Neuronal stem cell (in vitro differentiated cells): ENCODE results near the gene CAMK1D.

Source experiments
- DNase-seq: peaks from one replicate; pipeline ENCODE4 v3.0.0-alpha.2; 2013; ENCODE audit warnings: low spot score
- H2AFZ ChIP-seq: one replicate; pipeline ENCODE4 v1.6.1; 2013; ENCODE audit warnings: mild to moderate bottlenecking, low read length, inconsistent platforms
- H2AK5ac ChIP-seq: 2 replicates; pipeline ENCODE4 v1.6.1; 2013; ENCODE audit warnings: low read depth, mild to moderate bottlenecking, inconsistent platforms, low read length, moderate library complexity, mixed read lengths
- H2BK120ac ChIP-seq: 2 replicates; pipeline ENCODE4 v1.6.1; 2013; ENCODE audit warnings: low read depth, mild to moderate bottlenecking, inconsistent platforms, low read length, moderate library complexity, mixed read lengths
- H2BK12ac ChIP-seq: one replicate; pipeline ENCODE4 v1.6.1; 2013; ENCODE audit warnings: low read length, inconsistent platforms
- H2BK15ac ChIP-seq: 2 replicates; pipeline ENCODE4 v1.6.1; 2013; ENCODE audit warnings: mild to moderate bottlenecking, low read length, inconsistent platforms, mixed read lengths
- H2BK5ac ChIP-seq: one replicate; pipeline ENCODE4 v1.6.1; 2013; ENCODE audit warnings: inconsistent platforms, mild to moderate bottlenecking, low read length, moderate library complexity
- H3K14ac ChIP-seq: one replicate; pipeline ENCODE4 v1.6.1; 2013; ENCODE audit warnings: low read length, inconsistent platforms
- H3K18ac ChIP-seq: 2 replicates; pipeline ENCODE4 v1.6.1; 2013; ENCODE audit warnings: low read length, inconsistent platforms
- H3K23ac ChIP-seq: 2 replicates; pipeline ENCODE4 v1.6.1; 2013; ENCODE audit warnings: low read depth, mild to moderate bottlenecking, mixed read lengths, low read length, inconsistent platforms; ENCODE audit not compliant: poor library complexity
- H3K27ac ChIP-seq: replicated peaks from 3 replicates; pipeline ENCODE4 v1.5.1; 2013; ENCODE audit warnings: low read length, inconsistent platforms
- H3K27me3 ChIP-seq, 3 experiments: 2 replicates each; pipeline ENCODE4 v1.6.1; 2013; ENCODE audit warnings: low read length in 3 of 3, mild to moderate bottlenecking in 2 of 3, inconsistent platforms in 1 of 3, low read depth in 1 of 3, mixed read lengths in 1 of 3, moderate library complexity in 1 of 3; ENCODE audit not compliant: control insufficient read depth in 3 of 3, insufficient read depth in 3 of 3
- H3K36me3 ChIP-seq, 2 donors: replicated peaks in 1 of 2; 2 replicates each; pipeline ENCODE4 v1.6.1; 2013; ENCODE audit warnings: low read length in 2 of 2; ENCODE audit not compliant: control insufficient read depth in 2 of 2, insufficient read depth in 2 of 2
- H3K4ac ChIP-seq: 2 replicates; pipeline ENCODE4 v1.6.1; 2013; ENCODE audit warnings: inconsistent platforms, mild to moderate bottlenecking, low read length, moderate library complexity
- H3K4me1 ChIP-seq, 2 donors: 1 replicate in 1 of 2; 2 replicates in 1 of 2; pipeline ENCODE4 v1.6.1; 2013; ENCODE audit warnings: low read length in 2 of 2, low read depth in 1 of 2; ENCODE audit not compliant: control insufficient read depth in 2 of 2, insufficient read depth in 1 of 2
- H3K4me2 ChIP-seq: one replicate; pipeline ENCODE4 v1.6.1; 2013; ENCODE audit warnings: mild to moderate bottlenecking, low read length, inconsistent platforms; ENCODE audit not compliant: insufficient read depth, poor library complexity, severe bottlenecking
- H3K4me3 ChIP-seq, 2 donors: 2 replicates each; pipeline ENCODE4 v1.5.1; 2013; ENCODE audit warnings: low read length in 2 of 2, mild to moderate bottlenecking in 2 of 2, inconsistent platforms in 1 of 2, moderate library complexity in 1 of 2
- H3K79me1 ChIP-seq: one replicate; pipeline ENCODE4 v1.6.1; 2013; ENCODE audit warnings: low read depth, mild to moderate bottlenecking, inconsistent platforms, low read length, moderate library complexity
- H3K9ac ChIP-seq: one replicate; pipeline ENCODE4 v1.6.1; 2013; ENCODE audit warnings: mild to moderate bottlenecking, low read depth, low read length, inconsistent platforms; ENCODE audit not compliant: poor library complexity
- H3K9me3 ChIP-seq, 2 donors: replicated peaks in 1 of 2; 2 replicates each; pipeline versions ENCODE3 to v1.6.1; 2013; ENCODE audit warnings: low read length in 2 of 2, mild to moderate bottlenecking in 2 of 2, inconsistent platforms in 1 of 2, low read depth in 1 of 2, mixed read lengths in 1 of 2, moderate library complexity in 1 of 2; ENCODE audit not compliant: control insufficient read depth in 2 of 2, insufficient read depth in 1 of 2
- H4K8ac ChIP-seq: one replicate; pipeline ENCODE4 v1.6.1; 2013; ENCODE audit warnings: low read depth, mild to moderate bottlenecking, inconsistent platforms, low read length, moderate library complexity
- H4K91ac ChIP-seq: one replicate; pipeline ENCODE4 v1.6.1; 2013; ENCODE audit warnings: low read length, low read depth, mild to moderate bottlenecking, inconsistent platforms; ENCODE audit not compliant: poor library complexity
- WGBS, 2 donors: extraction: QIAGEN DNeasy Blood & Tissue Kit; methylation state at CpG; one replicate each; pipeline ENCODE4 v1.1.7; 2013; ENCODE audit warnings: missing lambda C conversion rate in 2 of 2, mixed read lengths in 1 of 2; ENCODE audit not compliant: insufficient read length in 2 of 2, insufficient replicate concordance in 1 of 2; ENCODE audit errors: extremely low coverage in 2 of 2; 5-methylcytosine and 5-hydroxymethylcytosine counted together

CAMK1D gene

DNA sequence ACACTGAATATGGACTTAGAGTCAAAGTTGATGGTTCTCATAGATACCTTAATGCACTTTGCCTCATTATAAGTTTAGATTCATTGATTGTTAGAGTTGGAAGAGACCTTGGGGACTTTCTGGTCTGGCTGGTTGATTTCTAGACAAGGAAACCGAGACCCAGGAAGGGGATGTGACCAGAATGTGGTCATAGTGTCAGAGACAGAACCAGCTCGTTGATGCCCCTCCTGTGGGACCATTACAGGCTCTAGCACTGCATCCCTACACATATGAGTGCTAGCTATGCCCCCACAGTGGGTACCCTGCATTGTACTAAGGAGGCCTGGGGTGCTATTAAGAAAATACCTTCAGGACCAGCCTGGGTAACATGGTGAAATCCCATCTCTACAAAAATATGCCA lies 306.6 kb downstream of the CAMK1D start:
- Histone ChIP-seq H3K4me3 (no peak overlapping the region), H2AFZ (no peak overlapping the region), H2BK15ac (no peak overlapping the region), H3K18ac (no peak overlapping the region), H3K14ac (no peak overlapping the region), H4K91ac (no peak overlapping the region), H3K9me3 (peaks cover 0 to 1% of the 10 kb centered on the region in 2 donors), H3K9ac (no peak overlapping the region), H3K27ac (no peak overlapping the region), H2BK120ac (no peak overlapping the region), H3K27me3 (no peaks in the 10 kb centered on the region), H3K4me2 (no peak overlapping the region), H2BK12ac (no peak overlapping the region), H3K4me1 (no peaks in the 10 kb centered on the region), H3K79me1 (no peaks in the 10 kb centered on the region), H2AK5ac (no peak overlapping the region), H3K4ac (no peak overlapping the region), H2BK5ac (no peak overlapping the region), H3K23ac (no peak overlapping the region), H3K36me3 (no peaks in the 10 kb centered on the region), H4K8ac (no peak overlapping the region)
- DNase-seq, result no peak
- WGBS, 2 donors, result no CpG with 5 or more reads among the region's 2 CpGs

DNA sequence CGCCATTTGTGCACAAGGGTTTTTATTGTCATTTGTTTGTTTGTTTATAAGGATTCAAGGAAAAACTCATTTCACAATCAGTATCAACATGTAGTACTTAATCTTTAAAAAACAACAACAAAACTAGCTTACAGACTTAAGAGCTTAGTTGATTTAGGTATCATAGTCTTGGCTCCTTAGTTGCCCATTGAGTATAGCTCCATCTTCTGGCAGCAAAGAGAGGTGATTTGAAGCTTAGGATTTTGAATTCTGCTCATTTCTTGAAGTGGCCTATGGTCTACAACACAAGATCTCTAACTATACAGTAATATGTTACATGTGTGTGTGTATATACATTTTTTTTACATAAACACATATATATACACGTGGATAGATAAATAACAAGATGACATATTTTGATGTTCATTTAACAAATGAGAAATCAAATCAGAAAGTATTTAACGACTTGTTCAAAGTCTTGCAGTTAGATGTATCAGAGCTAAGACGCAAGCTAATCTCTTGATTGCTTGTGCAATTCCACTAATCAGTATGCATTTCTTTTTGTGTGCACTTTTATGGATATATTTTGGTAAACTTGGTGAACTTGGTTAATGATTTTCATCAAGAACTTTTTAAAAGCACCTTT lies 307.3 kb downstream of the CAMK1D start:
- Histone ChIP-seq H3K9ac (no peak overlapping the region), H3K4me3 (no peak overlapping the region), H2BK12ac (no peak overlapping the region), H4K91ac (no peak overlapping the region), H3K18ac (no peak overlapping the region), H3K4ac (no peak overlapping the region), H2BK120ac (no peak overlapping the region), H2AK5ac (no peak overlapping the region), H3K9me3 (peaks cover 0 to 1% of the 10 kb centered on the region in 2 donors), H3K27ac (no peak overlapping the region), H3K14ac (no peak overlapping the region), H2BK15ac (no peak overlapping the region), H2BK5ac (no peak overlapping the region), H3K4me1 (no peaks in the 10 kb centered on the region), H3K36me3 (no peaks in the 10 kb centered on the region), H3K23ac (no peak overlapping the region), H3K79me1 (no peaks in the 10 kb centered on the region), H3K4me2 (no peak overlapping the region), H2AFZ (no peak overlapping the region), H3K27me3 (no peaks in the 10 kb centered on the region), H4K8ac (no peak overlapping the region)
- no CpG with 5 or more reads among the region's 4 CpGs for WGBS, 2 donors
- peak; percentile 14 for DNase-seq

GRCh38 chr10:12657489-12657888 lies 308.1 kb downstream of the CAMK1D start:
- Histone ChIP-seq H2BK12ac (no peak overlapping the region), H3K14ac (no peak overlapping the region), H3K23ac (no peak overlapping the region), H3K36me3 (no peaks in the 10 kb centered on the region), H4K91ac (no peak overlapping the region), H3K4ac (no peak overlapping the region), H2AK5ac (no peak overlapping the region), H4K8ac (no peak overlapping the region), H3K27ac (no peak overlapping the region), H3K18ac (no peak overlapping the region), H3K4me2 (no peak overlapping the region), H3K4me1 (no peaks in the 10 kb centered on the region), H2BK5ac (no peak overlapping the region), H2BK15ac (no peak overlapping the region), H3K9me3 (peaks cover 0 to 1% of the 10 kb centered on the region in 2 donors), H2BK120ac (no peak overlapping the region), H3K27me3 (no peaks in the 10 kb centered on the region), H2AFZ (no peak overlapping the region), H3K79me1 (no peaks in the 10 kb centered on the region), H3K9ac (no peak overlapping the region), H3K4me3 (no peak overlapping the region)
- no peak for DNase-seq
- WGBS, 2 donors, result no CpG with 5 or more reads among the region's 2 CpGs

- H3K4ac ChIP-seq, result no peak overlapping the region
- DNase-seq, result no peak
- no peak overlapping the region for H3K4me2 ChIP-seq
- H3K4me1 ChIP-seq, result no peaks in the 10 kb centered on the region
- H3K9me3 ChIP-seq, result peaks cover 0 to 1% of the 10 kb centered on the region in 2 donors
- H2BK15ac ChIP-seq, result no peak overlapping the region
- H3K79me1 ChIP-seq, result no peaks in the 10 kb centered on the region
- H3K14ac ChIP-seq, result no peak overlapping the region
- H3K27me3 ChIP-seq, result no peaks in the 10 kb centered on the region
- no CpG with 5 or more reads among the region's 6 CpGs for WGBS, 2 donors
- H2BK120ac ChIP-seq, result no peak overlapping the region
- H3K36me3 ChIP-seq, result no peaks in the 10 kb centered on the region
- no peak overlapping the region for H3K4me3 ChIP-seq
- H2AFZ ChIP-seq, result no peak overlapping the region
- H2BK5ac ChIP-seq, result no peak overlapping the region
- H3K18ac ChIP-seq, result no peak overlapping the region
- peak overlapping the region; percentile 3 for H3K23ac ChIP-seq
- H3K27ac ChIP-seq, result no peak overlapping the region
- no peak overlapping the region for H2BK12ac ChIP-seq
- H4K8ac ChIP-seq, result no peak overlapping the region
- H3K9ac ChIP-seq, result no peak overlapping the region
- peak overlapping the region; percentile 49 for H2AK5ac ChIP-seq
- no peak overlapping the region for H4K91ac ChIP-seq
Measured at GRCh38 chr10:12658526-12658925, 309.2 kb downstream of the CAMK1D start.
